Activated naive CD8-positive, alpha-beta T cell treated with anti-CD3 and anti-CD28 coated beads, Interleukin-2, amount 10 ng/mL, durations not matched to agents 7 days and 5 days (primary cell): Measurements from ENCODE around the gene B4GALT6. TPM values are rescaled to one million over a fixed set of nuclear protein-coding genes. Genes with fewer than 3 reads are reported as not detected.
A peak's percentile ranks its signal among the peaks of the same experiment; 100 is the strongest.
"Not testable (repeated sequence)": the region's sequence is repeated elsewhere in the genome, so short reads cannot be mapped to it uniquely, and the experiment has no call there.

Experiments
- ATAC-seq: fragments of 150-1000 bp; cut with Tn5 transposase; one replicate; pipeline ENCODE4 v1.10.0; 2021; ENCODE audit warnings: low read depth, moderate library complexity
- POLR2A ChIA-PET: fragments of 350-600 bp; sonication (Branson Sonifier 250); formaldehyde crosslinking; loops from one replicate; lab custom pipeline; 2021; ENCODE audit warnings: antibody characterized with exemption; lab: Charles Lee
- DNase-seq: peaks from one replicate; pipeline ENCODE4 v3.0.0; 2021
- H3K27ac Mint-ChIP-seq: one replicate; pipeline ENCODE4 v1.8.0; 2022; ENCODE audit warnings: mild to moderate bottlenecking, mixed read lengths
- H3K27me3 Mint-ChIP-seq: one replicate; pipeline ENCODE4 v1.8.0; 2022; ENCODE audit warnings: mild to moderate bottlenecking, moderate library complexity, mixed read lengths
- H3K36me3 Mint-ChIP-seq: one replicate; pipeline ENCODE4 v1.8.0; 2021; ENCODE audit warnings: mild to moderate bottlenecking, mixed read lengths
- H3K4me1 Mint-ChIP-seq: one replicate; pipeline ENCODE4 v1.8.0; 2021; ENCODE audit warnings: mixed read lengths
- H3K4me3 Mint-ChIP-seq: one replicate; pipeline ENCODE4 v1.8.0; 2022; ENCODE audit warnings: mild to moderate bottlenecking, moderate library complexity, mixed read lengths
- H3K9me3 Mint-ChIP-seq: one replicate; pipeline ENCODE4 v1.8.0; 2021; ENCODE audit warnings: mixed read lengths
- total RNA-seq, 2 experiments: library from RNA; stranded (reverse); gene quantifications; one replicate each; pipeline ENCODE4 v1.2.3, GENCODE V29; 2021

B4GALT6 gene
- total RNA-seq: under 1 TPM; 0.48 to 0.58 TPM

- Mint-ChIP-seq H3K4me3 (peak within 1 kb of the TSS; percentile 80), H3K36me3 (no peaks in the 10 kb centered on the region), H3K4me1 (peaks cover 13% of the 10 kb centered on the region), H3K27me3 (peaks cover 65% of the 10 kb centered on the region), H3K9me3 (no peaks in the 10 kb centered on the region), H3K27ac (peak within 1 kb of the TSS; percentile 46)
- POLR2A ChIA-PET: no interaction called here
- ATAC-seq (peak; percentile 35), DNase-seq (no peak)
Observed at GRCh38 chr18:31684279-31685096, at the start of gene B4GALT6. Gene B4GALT6 (minus strand): TSS chr18:31684581. CDS start chr18:31684426, 155 bp downstream.

GRCh38 chr18:31731628-31732027 is 47.2 kb upstream of the B4GALT6 start:
- ATAC-seq: no peak
- no peaks in the 10 kb centered on the region for H3K9me3 Mint-ChIP-seq

GRCh38 chr18:31729196-31729595 is 44.8 kb upstream of the B4GALT6 start:
- H3K9me3 Mint-ChIP-seq, POLR2A ChIA-PET, DNase-seq, H3K27ac Mint-ChIP-seq, H3K4me1 Mint-ChIP-seq, ATAC-seq, H3K4me3 Mint-ChIP-seq, H3K36me3 Mint-ChIP-seq: not testable (repeated sequence)
- H3K27me3 Mint-ChIP-seq: peaks cover 39% of the 10 kb centered on the region

More at GRCh38 chr18:31731628-31732027, 47.2 kb upstream of the B4GALT6 start:
- no peaks in the 10 kb centered on the region for H3K36me3 Mint-ChIP-seq
- H3K27ac Mint-ChIP-seq: no peak overlapping the region
- no peak overlapping the region for H3K4me3 Mint-ChIP-seq
- no peaks in the 10 kb centered on the region for H3K4me1 Mint-ChIP-seq
- H3K27me3 Mint-ChIP-seq: peaks cover 25% of the 10 kb centered on the region
- no peak for DNase-seq
- POLR2A ChIA-PET: no interaction called here

- Mint-ChIP-seq H3K4me1 (peaks cover 5% of the 10 kb centered on the region), H3K4me3 (peak overlapping the region; percentile 73), H3K36me3 (no peaks in the 10 kb centered on the region), H3K27ac (no peak overlapping the region), H3K9me3 (peaks cover 4% of the 10 kb centered on the region), H3K27me3 (peaks cover 32% of the 10 kb centered on the region)
- ATAC-seq (no peak), DNase-seq (peak; percentile 30)
- POLR2A ChIA-PET: no interaction called here
Observed at GRCh38 chr18:31723990-31724711, 39.8 kb upstream of the B4GALT6 start.

- no peak overlapping the region for H3K4me3 Mint-ChIP-seq
Observed at GRCh38 chr18:31723639-31723989, 39.2 kb upstream of the B4GALT6 start.

GRCh38 chr18:31722369-31722957 is 38.1 kb upstream of the B4GALT6 start:
- no peak overlapping the region for H3K27ac Mint-ChIP-seq
- ATAC-seq (peak; percentile 93), DNase-seq (peak; percentile 64)
- POLR2A ChIA-PET: no interaction called here
- no peak overlapping the region for H3K4me3 Mint-ChIP-seq
- peaks cover 31% of the 10 kb centered on the region for H3K27me3 Mint-ChIP-seq
- H3K4me1 Mint-ChIP-seq: peaks cover 5% of the 10 kb centered on the region
- no peaks in the 10 kb centered on the region for H3K36me3 Mint-ChIP-seq
- H3K9me3 Mint-ChIP-seq: peaks cover 4% of the 10 kb centered on the region

More at GRCh38 chr18:31723639-31723989, 39.2 kb upstream of the B4GALT6 start:
- H3K36me3 Mint-ChIP-seq: no peaks in the 10 kb centered on the region
- peaks cover 4% of the 10 kb centered on the region for H3K9me3 Mint-ChIP-seq
- ATAC-seq (no peak), DNase-seq (no peak)
- peaks cover 32% of the 10 kb centered on the region for H3K27me3 Mint-ChIP-seq
- POLR2A ChIA-PET: no interaction called here
- H3K4me1 Mint-ChIP-seq: peaks cover 5% of the 10 kb centered on the region
- no peak overlapping the region for H3K27ac Mint-ChIP-seq

GRCh38 chr18:31721601-31722000 is 37.2 kb upstream of the B4GALT6 start:
- Mint-ChIP-seq H3K9me3 (peaks cover 4% of the 10 kb centered on the region), H3K27me3 (peaks cover 30% of the 10 kb centered on the region), H3K4me1 (peaks cover 5% of the 10 kb centered on the region), H3K4me3 (no peak overlapping the region), H3K36me3 (no peaks in the 10 kb centered on the region), H3K27ac (no peak overlapping the region)
- ATAC-seq: no peak
- no peak for DNase-seq
- POLR2A ChIA-PET: no interaction called here

GRCh38 chr18:31720867-31721266 is 36.5 kb upstream of the B4GALT6 start:
- no peak for DNase-seq
- peaks cover 4% of the 10 kb centered on the region for H3K9me3 Mint-ChIP-seq
- POLR2A ChIA-PET: no interaction called here
- H3K4me1 Mint-ChIP-seq: peaks cover 5% of the 10 kb centered on the region
- no peaks in the 10 kb centered on the region for H3K36me3 Mint-ChIP-seq
- no peak overlapping the region for H3K4me3 Mint-ChIP-seq
- H3K27ac Mint-ChIP-seq: no peak overlapping the region
- no peak for ATAC-seq
- peaks cover 29% of the 10 kb centered on the region for H3K27me3 Mint-ChIP-seq

GRCh38 chr18:31719363-31720006 is 35.1 kb upstream of the B4GALT6 start:
- H3K4me3 Mint-ChIP-seq: no peak overlapping the region
- H3K36me3 Mint-ChIP-seq: no peaks in the 10 kb centered on the region
- peaks cover 3% of the 10 kb centered on the region for H3K4me1 Mint-ChIP-seq
- peaks cover 18% of the 10 kb centered on the region for H3K27me3 Mint-ChIP-seq
- DNase-seq: no peak
- H3K9me3 Mint-ChIP-seq: peaks cover 4% of the 10 kb centered on the region
- H3K27ac Mint-ChIP-seq: no peak overlapping the region
- POLR2A ChIA-PET: no interaction called here
- ATAC-seq: no peak

GRCh38 chr18:31718386-31718785 is 34.0 kb upstream of the B4GALT6 start:
- POLR2A ChIA-PET: no interaction called here
- Mint-ChIP-seq H3K4me3 (no peak overlapping the region), H3K27ac (no peak overlapping the region), H3K36me3 (no peaks in the 10 kb centered on the region), H3K27me3 (peaks cover 11% of the 10 kb centered on the region), H3K4me1 (no peaks in the 10 kb centered on the region), H3K9me3 (peaks cover 4% of the 10 kb centered on the region)
- ATAC-seq: no peak
- no peak for DNase-seq

GRCh38 chr18:31716362-31716761 is 32.0 kb upstream of the B4GALT6 start:
- no peak overlapping the region for H3K4me3 Mint-ChIP-seq
- ATAC-seq (no peak), DNase-seq (no peak)
- H3K27ac Mint-ChIP-seq: no peak overlapping the region
- peaks cover 5% of the 10 kb centered on the region for H3K27me3 Mint-ChIP-seq
- H3K9me3 Mint-ChIP-seq: peaks cover 4% of the 10 kb centered on the region
- no peaks in the 10 kb centered on the region for H3K36me3 Mint-ChIP-seq
- POLR2A ChIA-PET: no interaction called here
- H3K4me1 Mint-ChIP-seq: no peaks in the 10 kb centered on the region

- H3K9me3 Mint-ChIP-seq: no peaks in the 10 kb centered on the region
- H3K4me1 Mint-ChIP-seq: no peaks in the 10 kb centered on the region
- DNase-seq: no peak
- no peaks in the 10 kb centered on the region for H3K27me3 Mint-ChIP-seq
- no peak overlapping the region for H3K4me3 Mint-ChIP-seq
- no peak for ATAC-seq
- no peaks in the 10 kb centered on the region for H3K36me3 Mint-ChIP-seq
- no peak overlapping the region for H3K27ac Mint-ChIP-seq
- POLR2A ChIA-PET: no interaction called here
Observed at GRCh38 chr18:31711365-31712172, 27.2 kb upstream of the B4GALT6 start.
